Kidney (tissue), 14 donors: ENCODE data around the gene PARP8. TPM values are rescaled to one million over a fixed set of nuclear protein-coding genes. Genes with fewer than 3 reads are reported as not detected.

Source experiments
- DNase-seq, 5 donors: peaks; one replicate each; pipeline ENCODE4 v3.0.0-alpha.2; 2013 to 2020
- FAIRE-seq: peaks from 2 replicates; lab custom pipeline; 2012; peaks lifted over from hg19 to GRCh38; lab: Jason Lieb, UNC
- H3K27ac ChIP-seq, 2 donors: one replicate each; pipeline ENCODE4 v1.7.0; 2013; ENCODE audit warnings: low read depth in 2 of 2, low read length in 2 of 2, inconsistent platforms in 1 of 2
- H3K27me3 ChIP-seq: one replicate; pipeline ENCODE4 v1.7.1; 2013; ENCODE audit warnings: low read length, inconsistent platforms; ENCODE audit not compliant: control insufficient read depth, insufficient read depth
- H3K36me3 ChIP-seq, 3 donors: one replicate each; pipeline versions ENCODE4 v1.7.0 to v1.7.1; 2013; ENCODE audit warnings: low read length in 3 of 3, control low read depth in 1 of 3, inconsistent platforms in 1 of 3; ENCODE audit not compliant: insufficient read depth in 3 of 3, control insufficient read depth in 2 of 3
- H3K4me1 ChIP-seq, 3 donors: one replicate each; pipeline versions ENCODE4 v1.7.0 to v1.7.1; 2013; ENCODE audit warnings: low read length in 3 of 3, inconsistent platforms in 1 of 3, low read depth in 1 of 3; ENCODE audit not compliant: control insufficient read depth in 2 of 3, insufficient read depth in 2 of 3
- H3K4me3 ChIP-seq, 3 donors: one replicate each; pipeline versions ENCODE4 v1.7.0 to v1.8.1; 2013; ENCODE audit warnings: low read length in 3 of 3, control low read depth in 1 of 3, inconsistent platforms in 1 of 3
- H3K9ac ChIP-seq, 3 donors: one replicate each; pipeline versions ENCODE4 v1.7.0 to v1.7.1; 2013; ENCODE audit warnings: low read length in 3 of 3, control low read depth in 1 of 3, inconsistent platforms in 1 of 3
- H3K9me3 ChIP-seq, 3 donors: one replicate each; pipeline versions ENCODE4 v1.7.0 to v1.7.1; 2013; ENCODE audit warnings: low read length in 3 of 3, control low read depth in 1 of 3, inconsistent platforms in 1 of 3; ENCODE audit not compliant: control insufficient read depth in 2 of 3, insufficient read depth in 1 of 3
- CTCF ChIP-seq: IDR thresholded peaks from 3 replicates; pipeline ENCODE4 v1.5.1; 2012; ENCODE audit warnings: mild to moderate bottlenecking, moderate library complexity, borderline replicate concordance; ENCODE audit not compliant: insufficient read depth; ENCODE audit errors: extremely low read depth
- intact Hi-C: fragments of 100-400 bp; cut with DNase I; formaldehyde crosslinking; loops from one replicate; pipeline ENCODE4 v1.11.1; 2022
- polyA plus RNA-seq: library from polyadenylated mRNA; stranded (reverse); fragments of 350-450 nt; fragmentation: Illumina TruSeq; extraction: RNeasy Lipid Tissue Mini Kit (QIAGEN cat#74804); gene quantifications from one replicate; pipeline ENCODE4 v1.2.3, GENCODE V29; 2014; ENCODE audit warnings: low read depth, low replicate concordance; ENCODE audit not compliant: insufficient read depth
- total RNA-seq: library from RNA; stranded (reverse); fragmentation: NEBNext Ultra II Directional; extraction: Animal tissue kit (Norgen Biotek cat#: 25700); gene quantifications from one replicate; pipeline ENCODE4 v1.2.1, GENCODE V29; 2021
- donor health status: control.
- donor health status: control.
- donor health status: control.
- donor health status: control.
- donor health status: control.
- donor health status: DM: yes; HTN: yes; CAD: no.
- donor health status: Normal renal cell carcinoma (clear cell type).

PARP8 gene
- total and polyA plus RNA-seq, 2 donors from 2014 or later, result 3.4 to 42.5 TPM

- no peaks in the 10 kb centered on the region for H3K27me3 ChIP-seq
- intact Hi-C loops, result no loop called here
- H3K4me3 ChIP-seq, result no peak overlapping the region
- no peaks in the 10 kb centered on the region for H3K9me3 ChIP-seq
- no peaks in the 10 kb centered on the region for H3K4me1 ChIP-seq
- H3K36me3 ChIP-seq, result no peaks in the 10 kb centered on the region
- TF ChIP-seq CTCF, result no peak
- H3K9ac ChIP-seq, result no peak overlapping the region
- FAIRE-seq (no peak), DNase-seq (no peak)
- H3K27ac ChIP-seq, result no peak overlapping the region
Observed at GRCh38 chr5:50836356-50836755, 169.9 kb downstream of the PARP8 start.

GRCh38 chr5:50839472-50839871, 173.0 kb downstream of the PARP8 start:
- FAIRE-seq, result no peak
- H3K4me3 ChIP-seq, result no peak overlapping the region
- H3K4me1 ChIP-seq, result no peaks in the 10 kb centered on the region
- no peaks in the 10 kb centered on the region for H3K36me3 ChIP-seq
- H3K9ac ChIP-seq, result no peak overlapping the region
- no peaks in the 10 kb centered on the region for H3K27me3 ChIP-seq
- intact Hi-C loops, result no loop called here
- TF ChIP-seq CTCF, result no peak
- DNase-seq, result no peak
- no peak overlapping the region for H3K27ac ChIP-seq
- no peaks in the 10 kb centered on the region for H3K9me3 ChIP-seq

- Histone ChIP-seq H3K4me3 (no peak overlapping the region), H3K9me3 (no peaks in the 10 kb centered on the region), H3K4me1 (no peaks in the 10 kb centered on the region), H3K27me3 (no peaks in the 10 kb centered on the region), H3K36me3 (no peaks in the 10 kb centered on the region), H3K27ac (no peak overlapping the region), H3K9ac (no peak overlapping the region)
- intact Hi-C loops, result no loop called here
- no peak for TF ChIP-seq CTCF
- DNase-seq (no peak), FAIRE-seq (no peak)
Observed at GRCh38 chr5:50843091-50843490, 176.7 kb downstream of the PARP8 start.

- no peak overlapping the region for H3K9ac ChIP-seq
- FAIRE-seq (no peak), DNase-seq (no peak)
- H3K27ac ChIP-seq, result no peak overlapping the region
- H3K4me1 ChIP-seq, result peaks cover 0 to 10% (median 0%) of the 10 kb centered on the region in 3 donors
- H3K4me3 ChIP-seq, result no peak overlapping the region
- no peaks in the 10 kb centered on the region for H3K27me3 ChIP-seq
- intact Hi-C loops, result no loop called here
- H3K9me3 ChIP-seq, result no peaks in the 10 kb centered on the region
- no peak for TF ChIP-seq CTCF
- no peaks in the 10 kb centered on the region for H3K36me3 ChIP-seq
Observed at GRCh38 chr5:50846261-50846660, 179.8 kb downstream of the PARP8 start.
